ENCODE data around the gene DCAF16.

DNA sequence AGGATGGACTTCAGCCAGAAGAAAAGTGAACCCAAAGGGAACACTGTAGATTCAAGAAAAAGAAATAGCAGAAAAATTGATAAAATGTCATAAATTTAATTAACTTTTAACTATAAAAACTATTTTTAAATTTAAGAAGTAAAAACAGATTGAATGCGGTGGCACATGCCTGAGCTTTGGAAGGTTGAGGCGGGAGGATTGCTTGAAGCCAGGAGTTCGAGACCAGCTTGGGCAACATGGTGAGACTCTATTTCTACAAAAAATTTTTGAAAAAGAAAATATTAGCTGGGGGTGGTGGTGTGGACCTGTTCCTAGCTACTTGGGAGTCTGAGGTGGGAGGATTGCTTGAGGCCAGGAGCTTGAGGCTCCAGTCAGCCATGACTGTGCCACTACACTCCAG is 32.1 kb downstream of the DCAF16 start:
- no peak for TF ChIP-seq RAD21 (IDR thresholded peaks at IDR 0.05; ENCODE audit: low read depth)
- TF ChIP-seq, protein P1, sequence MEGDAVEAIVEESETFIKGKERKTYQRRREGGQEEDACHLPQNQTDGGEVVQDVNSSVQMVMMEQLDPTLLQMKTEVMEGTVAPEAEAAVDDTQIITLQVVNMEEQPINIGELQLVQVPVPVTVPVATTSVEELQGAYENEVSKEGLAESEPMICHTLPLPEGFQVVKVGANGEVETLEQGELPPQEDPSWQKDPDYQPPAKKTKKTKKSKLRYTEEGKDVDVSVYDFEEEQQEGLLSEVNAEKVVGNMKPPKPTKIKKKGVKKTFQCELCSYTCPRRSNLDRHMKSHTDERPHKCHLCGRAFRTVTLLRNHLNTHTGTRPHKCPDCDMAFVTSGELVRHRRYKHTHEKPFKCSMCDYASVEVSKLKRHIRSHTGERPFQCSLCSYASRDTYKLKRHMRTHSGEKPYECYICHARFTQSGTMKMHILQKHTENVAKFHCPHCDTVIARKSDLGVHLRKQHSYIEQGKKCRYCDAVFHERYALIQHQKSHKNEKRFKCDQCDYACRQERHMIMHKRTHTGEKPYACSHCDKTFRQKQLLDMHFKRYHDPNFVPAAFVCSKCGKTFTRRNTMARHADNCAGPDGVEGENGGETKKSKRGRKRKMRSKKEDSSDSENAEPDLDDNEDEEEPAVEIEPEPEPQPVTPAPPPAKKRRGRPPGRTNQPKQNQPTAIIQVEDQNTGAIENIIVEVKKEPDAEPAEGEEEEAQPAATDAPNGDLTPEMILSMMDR (IDR thresholded peaks at IDR 0.05 in 2 of 3, conservative IDR thresholded peaks at IDR 0.05 in 1 of 3; ENCODE audit: borderline replicate concordance in 1 of 3, insufficient read depth in 1 of 3, low read depth in 2 of 3, low read length in 2 of 3): no peak
